GDM1 (cell line): ENCODE results near the gene TENM4.

Experiments
- DNase-seq: peaks from one replicate; lab custom pipeline; 2025; lab: John Stamatoyannopoulos, UW

TENM4 gene

DNA sequence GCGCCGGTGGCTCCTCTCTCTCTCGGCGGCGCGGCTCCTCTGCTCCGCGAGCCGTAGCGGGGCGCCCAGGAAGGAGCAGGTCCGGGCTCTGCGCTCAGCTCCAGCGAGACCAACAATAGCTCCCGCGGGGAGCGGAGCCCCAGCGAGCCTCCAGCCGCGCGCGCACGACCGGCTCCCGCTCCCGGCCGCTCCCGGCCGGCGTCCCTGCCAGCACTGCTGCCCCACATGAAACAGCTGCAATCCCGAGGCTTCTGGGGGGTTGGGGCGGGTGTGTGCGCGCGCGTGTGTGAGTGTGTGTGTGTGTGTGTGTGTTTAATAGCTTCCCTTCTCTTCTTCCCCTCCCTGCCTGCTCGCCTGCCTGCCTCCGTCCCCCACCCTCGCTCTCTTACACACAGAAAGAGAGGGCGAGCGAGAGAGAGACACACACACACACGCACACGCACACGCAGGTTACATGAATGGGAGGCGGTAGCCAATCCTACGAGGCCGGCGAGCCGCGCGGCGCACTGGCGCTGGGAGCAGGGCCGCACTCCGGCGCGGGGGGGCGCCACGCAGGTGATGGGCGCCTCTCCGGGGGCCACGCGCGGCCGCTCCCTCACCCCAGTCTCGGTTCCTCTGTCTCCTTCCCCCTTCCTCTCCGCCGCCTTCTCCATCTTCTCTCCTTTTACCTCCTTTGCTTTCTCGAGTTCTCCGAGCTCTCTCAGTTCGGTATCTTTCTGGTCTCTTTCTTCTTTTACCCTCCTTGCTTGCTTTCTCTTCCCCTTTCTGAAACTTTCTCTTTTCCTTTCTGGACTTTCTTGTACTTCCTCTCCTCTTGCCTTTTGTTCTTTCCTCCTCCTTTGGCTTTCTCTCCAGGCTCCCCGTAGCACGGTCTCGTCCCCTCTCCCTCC, at the start of gene TENM4:
TSS of gene TENM4 (minus strand) at position 460 of the 890 bp plus-strand sequence. CDS start 371,086 bp downstream, outside the sequence.
- DNase-seq = no peak

DNA sequence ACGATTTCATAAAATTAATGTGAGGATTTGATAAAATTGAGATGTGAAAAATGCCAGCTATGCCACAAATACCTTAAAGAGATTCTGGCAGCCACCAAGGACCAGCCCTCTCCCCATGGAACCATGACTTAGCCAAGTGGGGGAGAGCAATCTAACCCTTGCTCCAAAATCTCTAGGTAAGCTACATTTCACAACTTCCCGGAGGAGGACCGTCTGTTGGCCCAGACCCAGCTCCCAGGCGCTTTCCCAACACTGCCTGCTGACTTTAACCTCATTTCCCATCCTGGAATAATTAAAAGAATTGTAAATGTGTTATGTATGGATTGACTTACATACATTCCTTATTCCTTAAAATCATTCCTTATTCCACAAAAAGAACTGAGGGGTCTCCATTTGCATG, 47.5 kb upstream of the TENM4 start:
- no peak for DNase-seq

GRCh38 chr11:79487412-79487811, 46.6 kb upstream of the TENM4 start:
- no peak for DNase-seq

DNA sequence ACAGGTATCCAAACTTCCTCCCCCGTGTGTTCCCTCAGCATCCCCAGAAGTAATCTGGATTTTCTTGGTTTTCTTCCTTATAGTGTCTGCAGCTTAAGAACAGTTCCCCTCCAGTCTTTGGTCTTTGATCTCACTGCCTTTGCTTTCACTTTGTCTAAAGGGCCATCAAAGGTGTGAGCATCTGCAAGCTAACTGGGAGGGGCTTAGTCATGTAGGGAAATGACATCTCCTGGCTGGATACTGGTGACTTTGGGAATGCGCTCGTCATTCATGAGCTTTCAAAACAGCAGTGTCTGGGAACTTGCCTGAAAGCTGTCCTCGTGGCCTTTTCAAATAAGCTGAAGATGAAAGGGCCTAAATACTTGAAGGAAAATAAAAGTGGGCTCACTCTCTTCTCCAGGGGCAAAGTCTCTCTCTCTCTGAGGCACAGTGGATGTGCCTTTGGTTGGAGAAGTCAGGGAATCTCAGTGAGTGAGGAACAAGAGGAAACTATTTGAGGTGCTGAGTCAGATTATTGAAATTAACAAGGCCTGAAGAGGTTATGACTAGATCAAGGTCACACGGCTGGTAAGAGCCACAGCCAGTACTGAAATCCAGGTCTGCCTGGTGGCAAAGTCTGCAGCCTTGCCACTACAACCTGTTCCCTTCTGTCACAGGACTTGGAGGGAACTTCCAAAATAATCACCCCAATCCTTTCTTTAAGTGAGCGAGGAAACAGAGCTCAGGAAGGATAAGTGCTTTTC, 45.6 kb upstream of the TENM4 start:
- no peak for DNase-seq

DNA sequence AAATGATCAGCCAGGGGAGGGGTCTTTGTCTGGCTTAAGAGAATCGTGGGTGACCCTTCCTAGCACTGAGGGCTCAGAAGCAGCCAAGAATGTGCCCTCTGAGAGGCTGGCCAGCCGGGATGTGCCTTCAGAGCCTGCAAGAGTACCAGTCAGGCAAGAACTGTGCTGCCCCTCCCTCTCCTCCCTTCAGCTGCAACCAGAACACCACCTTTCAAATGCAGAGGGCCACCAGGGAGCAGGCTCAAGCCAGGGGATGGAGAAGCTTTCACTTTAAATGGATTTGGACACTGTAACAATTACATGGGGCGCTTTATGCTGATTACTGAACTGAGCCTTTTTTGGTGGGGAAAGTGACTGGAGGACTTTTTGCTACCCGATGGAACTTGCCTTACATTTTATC, 44.9 kb upstream of the TENM4 start:
- DNase-seq = no peak

DNA sequence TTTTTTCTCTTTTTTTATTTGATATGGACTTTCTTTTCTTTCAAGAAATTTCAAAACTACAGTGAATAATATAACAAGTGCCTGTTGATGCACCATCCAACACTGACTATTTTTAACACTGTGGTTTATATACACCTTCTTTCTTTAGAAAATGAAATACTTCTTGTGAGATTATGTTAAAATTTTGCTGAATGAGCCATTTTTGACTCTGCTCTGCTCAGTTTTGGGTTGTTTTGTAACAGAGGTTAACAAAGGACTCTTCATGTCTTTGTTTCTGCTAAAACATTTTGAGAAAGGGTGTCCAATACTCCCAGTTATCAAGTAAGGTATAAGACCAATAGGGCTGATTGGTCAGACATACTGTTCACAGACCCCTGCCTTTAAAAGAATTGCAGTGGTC, 44.0 kb upstream of the TENM4 start:
- DNase-seq = no peak

DNA sequence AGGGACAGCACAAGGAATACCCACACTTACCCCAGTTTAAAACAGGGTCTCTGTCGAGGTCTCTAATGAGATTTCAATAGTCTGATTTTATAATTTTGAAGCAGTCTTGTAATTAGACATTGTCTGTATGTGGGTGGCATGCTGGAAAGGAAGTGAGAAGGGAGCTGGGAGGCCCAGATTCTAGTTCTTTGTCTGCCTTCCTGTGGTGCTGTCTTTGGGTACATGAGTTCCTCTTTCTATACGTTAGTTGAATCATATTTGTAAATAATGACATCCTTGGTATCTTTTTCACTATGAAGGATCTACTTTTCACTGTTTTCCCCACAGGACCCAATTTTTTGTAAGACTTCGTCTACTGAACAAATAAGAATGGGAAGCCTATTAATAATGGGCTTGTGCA, 42.0 kb upstream of the TENM4 start:
- DNase-seq = no peak

- DNase-seq = no peak
These were observed 41.0 kb upstream of the TENM4 start for GRCh38 chr11:79481795-79482194.

GRCh38 chr11:79480864-79481263, 40.0 kb upstream of the TENM4 start:
- DNase-seq = no peak

- DNase-seq = no peak
These were observed 32.1 kb upstream of the TENM4 start for GRCh38 chr11:79472819-79473529.

- no peak for DNase-seq
These were observed 30.4 kb upstream of the TENM4 start for GRCh38 chr11:79471071-79471844.

- no peak for DNase-seq
These were observed 29.3 kb upstream of the TENM4 start for GRCh38 chr11:79470161-79470560.

- DNase-seq = no peak
These were observed 26.9 kb upstream of the TENM4 start for GRCh38 chr11:79467761-79468160.

- DNase-seq = no peak
These were observed 25.6 kb upstream of the TENM4 start for GRCh38 chr11:79466411-79466810.

GRCh38 chr11:79465160-79465559, 24.3 kb upstream of the TENM4 start:
- no peak for DNase-seq

- DNase-seq = no peak
These were observed 21.1 kb upstream of the TENM4 start for GRCh38 chr11:79461666-79462645.

DNA sequence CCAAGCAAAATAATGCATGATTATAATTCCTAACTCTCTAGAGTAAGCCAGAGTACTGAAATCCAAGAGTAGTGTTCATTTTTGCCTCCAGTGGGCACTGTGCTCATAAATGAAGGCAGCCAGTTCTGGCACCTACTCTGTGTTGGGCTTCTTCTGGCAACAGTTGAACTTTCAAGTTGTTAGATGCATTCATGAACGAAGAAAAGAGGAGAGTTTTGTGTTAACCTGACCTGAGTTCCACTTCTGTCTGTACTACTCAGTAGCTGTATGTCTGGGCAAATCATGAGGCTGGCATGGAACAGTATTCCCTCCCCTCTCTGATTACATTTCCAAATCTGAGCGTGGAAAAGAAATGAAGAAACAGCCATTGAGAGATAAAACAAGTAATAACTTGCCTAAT, 20.3 kb upstream of the TENM4 start:
- DNase-seq = no peak

GRCh38 chr11:79458709-79459108, 17.9 kb upstream of the TENM4 start:
- no peak for DNase-seq

- no peak for DNase-seq
These were observed 15.7 kb upstream of the TENM4 start for GRCh38 chr11:79456501-79456900.

DNA sequence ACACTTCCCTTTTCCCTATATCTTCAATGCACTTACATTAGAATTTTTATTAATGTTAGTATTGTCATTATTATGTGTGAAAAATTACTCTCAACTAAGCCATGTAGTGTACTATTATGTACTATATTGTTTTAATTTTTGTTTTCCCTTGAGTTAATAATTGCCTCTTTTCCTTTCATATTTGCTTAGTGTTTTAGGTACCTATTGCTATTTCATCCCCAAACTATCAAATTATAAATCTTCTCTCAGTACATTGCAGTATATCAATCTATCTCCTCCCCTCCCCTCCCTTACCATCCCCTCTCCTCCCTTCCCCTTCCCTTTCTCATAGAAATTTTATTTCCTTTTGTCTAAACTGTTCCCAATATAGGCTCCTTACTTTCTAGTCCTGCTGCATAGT, 12.8 kb upstream of the TENM4 start:
- no peak for DNase-seq

DNA sequence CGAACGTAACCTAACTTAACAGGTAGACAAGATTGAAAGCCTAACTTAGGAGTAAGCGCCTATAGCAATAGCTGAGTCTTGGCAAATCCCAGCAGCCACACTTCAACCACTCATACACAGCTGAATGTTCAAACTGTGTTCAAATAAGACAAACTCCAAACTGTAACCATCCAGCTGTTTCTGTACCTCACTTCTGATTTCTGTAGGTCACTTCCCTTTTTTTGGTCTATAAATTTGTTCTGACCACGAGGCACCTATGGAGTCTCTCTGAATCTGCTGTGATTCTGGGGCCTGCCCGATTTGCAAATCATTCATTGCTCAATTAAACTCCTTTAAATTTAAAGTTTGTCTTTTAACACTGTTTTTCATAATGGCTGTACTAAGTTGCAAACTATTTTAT, 8.2 kb upstream of the TENM4 start:
- no peak for DNase-seq
